Nephron (organoid): ENCODE results near the gene ARHGAP10.

Experiments used
- H3K27ac Mint-ChIP-seq, 3 experiments: 2 replicates each; pipeline ENCODE4 v1.8.0; 2020; ENCODE audit warnings: mixed read lengths in 3 of 3, mild to moderate bottlenecking in 2 of 3, moderate library complexity in 1 of 3
- H3K27me3 Mint-ChIP-seq: 2 replicates; pipeline ENCODE4 v1.8.0; 2021; ENCODE audit warnings: low read depth, mild to moderate bottlenecking, moderate library complexity, mixed read lengths
- H3K36me3 Mint-ChIP-seq: 2 replicates; pipeline ENCODE4 v1.8.0; 2020; ENCODE audit warnings: low read depth, mixed read lengths
- H3K4me1 Mint-ChIP-seq: 2 replicates; pipeline ENCODE4 v1.8.0; 2020; ENCODE audit warnings: mixed read lengths
- H3K4me3 Mint-ChIP-seq, 3 experiments: 2 replicates each; pipeline ENCODE4 v1.8.0; 2020; ENCODE audit warnings: mild to moderate bottlenecking in 3 of 3, mixed read lengths in 3 of 3, moderate library complexity in 2 of 3
- H3K9me3 Mint-ChIP-seq: 2 replicates; pipeline ENCODE4 v1.8.0; 2020; ENCODE audit warnings: mixed read lengths
- TF ChIP-seq, protein P1 (sequence below), 3 experiments: fragments of 200-600 bp; sonication (generic); IDR thresholded peaks; one replicate each; pipeline ENCODE4 v1.5.0; 2021; ENCODE audit warnings: antibody characterized with exemption in 3 of 3; ENCODE audit not compliant: unreplicated experiment in 3 of 3

ARHGAP10 gene

DNA sequence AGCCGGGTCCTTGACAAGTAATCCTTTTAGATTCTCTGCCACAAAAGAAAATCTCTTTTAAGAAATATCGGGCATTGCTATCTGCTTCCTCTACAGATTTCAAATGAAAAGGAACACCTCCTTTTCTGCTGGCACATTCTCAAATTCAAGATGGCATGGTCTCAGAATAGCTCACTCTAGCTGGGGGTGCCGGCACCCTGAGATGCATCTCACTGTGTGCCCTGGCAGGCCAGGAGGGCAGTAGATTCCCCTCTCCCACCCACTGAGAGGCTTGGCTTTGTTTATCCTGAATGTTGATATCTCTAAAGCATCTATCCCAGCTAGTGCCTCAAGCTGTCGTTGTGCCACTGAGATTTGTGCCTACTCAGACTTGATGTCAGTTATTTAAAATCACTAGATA is 319.5 kb downstream of the ARHGAP10 start:
- H3K27me3 Mint-ChIP-seq = peaks cover 3% of the 10 kb centered on the region
- peaks cover 4% of the 10 kb centered on the region for H3K36me3 Mint-ChIP-seq
- no peak overlapping the region for H3K4me3 Mint-ChIP-seq
- TF ChIP-seq, protein P1, sequence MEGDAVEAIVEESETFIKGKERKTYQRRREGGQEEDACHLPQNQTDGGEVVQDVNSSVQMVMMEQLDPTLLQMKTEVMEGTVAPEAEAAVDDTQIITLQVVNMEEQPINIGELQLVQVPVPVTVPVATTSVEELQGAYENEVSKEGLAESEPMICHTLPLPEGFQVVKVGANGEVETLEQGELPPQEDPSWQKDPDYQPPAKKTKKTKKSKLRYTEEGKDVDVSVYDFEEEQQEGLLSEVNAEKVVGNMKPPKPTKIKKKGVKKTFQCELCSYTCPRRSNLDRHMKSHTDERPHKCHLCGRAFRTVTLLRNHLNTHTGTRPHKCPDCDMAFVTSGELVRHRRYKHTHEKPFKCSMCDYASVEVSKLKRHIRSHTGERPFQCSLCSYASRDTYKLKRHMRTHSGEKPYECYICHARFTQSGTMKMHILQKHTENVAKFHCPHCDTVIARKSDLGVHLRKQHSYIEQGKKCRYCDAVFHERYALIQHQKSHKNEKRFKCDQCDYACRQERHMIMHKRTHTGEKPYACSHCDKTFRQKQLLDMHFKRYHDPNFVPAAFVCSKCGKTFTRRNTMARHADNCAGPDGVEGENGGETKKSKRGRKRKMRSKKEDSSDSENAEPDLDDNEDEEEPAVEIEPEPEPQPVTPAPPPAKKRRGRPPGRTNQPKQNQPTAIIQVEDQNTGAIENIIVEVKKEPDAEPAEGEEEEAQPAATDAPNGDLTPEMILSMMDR (IDR thresholded peaks at IDR 0.05; ENCODE audit: unreplicated experiment in 3 of 3) = no peak
- peaks cover 58% of the 10 kb centered on the region for H3K4me1 Mint-ChIP-seq
- no peaks in the 10 kb centered on the region for H3K9me3 Mint-ChIP-seq
- H3K27ac Mint-ChIP-seq = no peak overlapping the region

DNA sequence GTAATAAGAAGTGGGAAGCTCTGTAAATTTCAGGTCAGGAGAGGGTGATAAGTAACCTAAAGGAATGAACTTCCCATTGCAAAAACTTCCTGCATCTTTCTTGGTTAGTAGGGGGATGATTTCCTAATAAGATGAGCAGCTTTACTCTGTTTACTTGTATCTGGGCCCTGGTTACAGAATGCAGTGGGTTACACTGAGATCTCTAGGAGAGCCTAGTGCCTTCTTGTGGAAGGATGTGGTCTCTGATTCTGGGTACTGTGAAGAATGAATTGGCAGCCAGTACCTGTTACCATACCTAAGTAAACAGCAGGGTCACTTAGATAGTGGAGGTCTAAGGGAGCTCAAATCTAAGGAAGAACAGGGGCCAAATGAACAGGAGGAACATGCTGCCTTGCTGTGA is 320.6 kb downstream of the ARHGAP10 start:
- peak overlapping the region in 1 of 3 experiments; percentile 90 for H3K27ac Mint-ChIP-seq
- no peaks in the 10 kb centered on the region for H3K9me3 Mint-ChIP-seq
- TF ChIP-seq, protein P1 (IDR thresholded peaks at IDR 0.05; ENCODE audit: unreplicated experiment in 3 of 3) = no peak
- peaks cover 4% of the 10 kb centered on the region for H3K36me3 Mint-ChIP-seq
- H3K4me1 Mint-ChIP-seq = peaks cover 63% of the 10 kb centered on the region
- peaks cover 3% of the 10 kb centered on the region for H3K27me3 Mint-ChIP-seq
- H3K4me3 Mint-ChIP-seq = no peak overlapping the region

DNA sequence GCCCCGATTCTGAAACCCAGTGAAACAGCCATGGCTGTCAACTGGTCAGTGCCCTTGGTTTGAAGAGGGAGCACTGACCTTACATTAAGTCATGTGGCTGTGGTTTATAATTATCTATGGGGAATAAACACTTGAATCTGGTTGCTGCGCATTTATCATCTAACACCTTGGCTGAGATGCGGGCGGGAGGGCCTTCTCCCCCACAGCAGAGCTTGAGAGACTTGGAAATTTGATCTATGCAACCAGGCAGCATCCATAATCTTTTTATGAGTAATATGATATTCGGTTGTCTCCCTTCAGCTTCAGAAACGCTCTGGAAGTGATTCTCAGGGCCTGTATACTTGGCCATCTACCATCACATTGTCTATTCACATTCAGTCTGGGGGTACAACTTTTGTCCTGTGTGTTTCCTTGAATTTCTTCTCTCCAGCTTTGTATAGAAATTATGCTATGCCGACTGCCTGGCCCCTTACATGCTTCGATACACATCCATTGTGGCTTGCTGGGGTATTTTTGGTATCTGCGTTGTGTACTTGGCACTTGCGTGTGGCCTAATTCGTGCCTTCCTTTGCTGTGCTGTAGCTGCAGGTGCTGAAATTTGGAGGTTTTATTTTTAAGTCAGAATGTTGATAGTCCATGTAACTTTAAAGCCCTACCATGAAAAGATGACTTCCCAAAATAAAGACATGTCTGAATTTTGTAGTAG is 321.6 kb downstream of the ARHGAP10 start:
- H3K27ac Mint-ChIP-seq = peak overlapping the region; percentile 13 to 90 (median 22)
- H3K9me3 Mint-ChIP-seq = no peaks in the 10 kb centered on the region
- TF ChIP-seq, protein P1 (IDR thresholded peaks at IDR 0.05; ENCODE audit: unreplicated experiment in 3 of 3) = no peak
- no peak overlapping the region for H3K4me3 Mint-ChIP-seq
- H3K4me1 Mint-ChIP-seq = peaks cover 65% of the 10 kb centered on the region
- H3K27me3 Mint-ChIP-seq = peaks cover 3% of the 10 kb centered on the region
- H3K36me3 Mint-ChIP-seq = peaks cover 4% of the 10 kb centered on the region

DNA sequence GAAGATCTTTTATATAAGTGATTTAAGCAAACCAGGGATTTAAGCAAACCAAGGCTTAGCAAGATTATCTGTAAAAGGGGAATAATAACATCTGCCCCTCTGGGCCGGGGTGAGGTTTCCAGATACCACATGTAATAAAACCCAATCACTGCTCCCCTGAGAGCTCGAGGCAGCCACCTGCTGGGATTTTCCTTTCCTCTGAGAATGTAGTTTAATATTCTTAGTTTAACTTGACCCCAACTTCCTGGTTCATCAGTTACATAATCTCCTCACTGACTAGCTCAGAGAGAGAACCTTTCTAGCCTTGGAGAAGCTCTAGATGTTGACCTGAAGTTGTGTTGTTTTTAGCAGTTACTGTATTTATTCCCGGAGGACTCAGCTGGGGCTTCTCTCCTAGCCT is 322.4 kb downstream of the ARHGAP10 start:
- Mint-ChIP-seq H3K4me3 (no peak overlapping the region), H3K27ac (peak overlapping the region; percentile 22 to 90 (median 77)), H3K9me3 (no peaks in the 10 kb centered on the region), H3K36me3 (peaks cover 4% of the 10 kb centered on the region), H3K27me3 (peaks cover 3% of the 10 kb centered on the region), H3K4me1 (peaks cover 65% of the 10 kb centered on the region)
- TF ChIP-seq, protein P1 (IDR thresholded peaks at IDR 0.05; ENCODE audit: unreplicated experiment in 3 of 3) = peak in 1 of 3 experiments; percentile 10

DNA sequence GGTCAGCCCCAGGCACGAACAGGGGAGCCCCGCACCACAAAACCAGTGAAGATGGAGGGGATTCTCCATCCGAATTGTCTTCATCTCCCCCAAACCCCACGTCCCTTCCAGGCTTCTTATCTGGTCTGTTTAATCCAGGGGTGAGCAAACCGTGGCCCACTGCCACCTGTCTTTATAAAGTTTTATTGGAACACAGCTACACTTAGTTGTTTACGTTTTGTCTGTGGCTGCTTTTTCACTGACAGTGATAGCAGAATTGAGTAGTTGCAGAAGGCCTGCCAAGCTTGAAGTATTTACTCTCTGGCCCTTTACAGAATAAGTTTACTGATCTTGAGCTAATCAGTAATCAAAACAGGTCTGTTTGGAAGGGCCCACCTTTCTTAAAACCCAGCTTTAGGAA is 324.0 kb downstream of the ARHGAP10 start:
- TF ChIP-seq, protein P1 (IDR thresholded peaks at IDR 0.05; ENCODE audit: unreplicated experiment in 3 of 3) = no peak
- H3K4me3 Mint-ChIP-seq = no peak overlapping the region
- peaks cover 3% of the 10 kb centered on the region for H3K27me3 Mint-ChIP-seq
- H3K36me3 Mint-ChIP-seq = peaks cover under 1% of the 10 kb centered on the region
- peaks cover 69% of the 10 kb centered on the region for H3K4me1 Mint-ChIP-seq
- no peaks in the 10 kb centered on the region for H3K9me3 Mint-ChIP-seq
- peak overlapping the region in 2 of 3 experiments; percentile 60 to 87 for H3K27ac Mint-ChIP-seq

DNA sequence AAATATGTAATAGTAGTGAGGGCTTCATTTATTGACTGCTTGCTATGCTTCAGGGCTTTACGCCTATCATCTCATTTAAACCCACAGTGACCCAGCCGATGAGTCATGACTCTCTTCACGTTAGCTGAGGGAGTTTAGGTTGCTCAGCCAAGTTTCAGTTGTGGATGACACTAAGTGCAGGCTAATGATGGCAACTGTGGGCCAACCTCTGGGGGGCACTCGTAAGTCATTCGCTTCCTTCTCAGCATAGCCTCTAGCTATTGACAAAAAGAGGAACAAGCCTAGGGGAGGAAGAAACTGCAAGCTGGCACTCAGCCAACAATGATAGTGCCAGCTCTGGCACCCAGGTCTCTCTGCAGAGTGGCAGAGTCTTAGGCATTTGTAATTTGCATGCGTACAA is 325.0 kb downstream of the ARHGAP10 start:
- TF ChIP-seq, protein P1 (IDR thresholded peaks at IDR 0.05; ENCODE audit: unreplicated experiment in 3 of 3) = no peak
- no peaks in the 10 kb centered on the region for H3K36me3 Mint-ChIP-seq
- peak overlapping the region in 1 of 3 experiments; percentile 15 for H3K27ac Mint-ChIP-seq
- no peak overlapping the region for H3K4me3 Mint-ChIP-seq
- H3K4me1 Mint-ChIP-seq = peaks cover 72% of the 10 kb centered on the region
- no peaks in the 10 kb centered on the region for H3K9me3 Mint-ChIP-seq
- H3K27me3 Mint-ChIP-seq = peaks cover 3% of the 10 kb centered on the region
